Body of pancreas (tissue), 4 donors: ENCODE results near the gene BRPF3. TPM values are rescaled to one million over a fixed set of nuclear protein-coding genes. Genes with fewer than 3 reads are reported as not detected.

ENCODE experiments used
- ATAC-seq: fragments of 150-250 bp; one replicate; pipeline ENCODE4 v1.9.1; 2016
- DNase-seq, 4 donors: peaks; one replicate each; pipeline ENCODE4 v3.0.0-alpha.2; 2019
- H3K27ac ChIP-seq, 4 donors: fragments of 200-600 bp; sonication (generic); 1 replicate in 3 of 4; 2 replicates in 1 of 4; pipeline versions ENCODE4 v1.5.1 to v1.6.1; 2016 to 2019; ENCODE audit warnings: mild to moderate bottlenecking in 1 of 4, mixed read lengths in 1 of 4, moderate library complexity in 1 of 4
- H3K27me3 ChIP-seq, 2 donors: fragments of 200-600 bp; sonication (generic); one replicate each; pipeline ENCODE4 v1.6.0; 2016; ENCODE audit warnings: mild to moderate bottlenecking in 1 of 2
- H3K36me3 ChIP-seq, 2 donors: fragments of 200-600 bp; sonication (generic); replicated peaks in 1 of 2; 2 replicates each; pipeline ENCODE4 v1.5.1; 2016; ENCODE audit warnings: low read depth in 2 of 2; ENCODE audit not compliant: insufficient read depth in 1 of 2
- H3K4me1 ChIP-seq: fragments of 200-600 bp; sonication (generic); one replicate; pipeline ENCODE4 v1.6.0; 2016
- H3K4me3 ChIP-seq, 2 donors: fragments of 200-600 bp; sonication (generic); 1 replicate in 1 of 2; 2 replicates in 1 of 2; pipeline ENCODE4 v1.5.1; 2016 to 2019
- H3K9me3 ChIP-seq, 3 donors: fragments of 200-600 bp; sonication (generic); 1 replicate in 2 of 3; 2 replicates in 1 of 3; pipeline ENCODE4 v1.5.1; 2016
- POLR2A ChIP-seq, 3 donors: fragments of 450-650 bp; IDR thresholded peaks; one replicate each; pipeline ENCODE4 v1.6.1; 2016; ENCODE audit warnings: antibody characterized with exemption in 3 of 3, mild to moderate bottlenecking in 2 of 3
- whole genome bisulfite sequencing, 2 donors: methylation state at CpG; one replicate each; pipeline ENCODE4 v1.1.5; 2017; 5-methylcytosine and 5-hydroxymethylcytosine counted together
- intact Hi-C: fragments of 100-400 bp; cut with DNase I; formaldehyde crosslinking; loops from one replicate; pipeline ENCODE4 v1.15.1; 2023
- total RNA-seq, 2 donors: library from RNA; depleted of rRNA; stranded (reverse); fragments of >200 nt; gene quantifications; one replicate each; pipeline ENCODE4 v1.1.0, GENCODE V29; 2016
- TF ChIP-seq, protein P1 (sequence below), 7 experiments: fragments of 450-650 bp in 4 of 7; fragments of 200-600 bp in 3 of 7; sonication (generic) in 3 of 7; IDR thresholded peaks; one replicate each; pipeline ENCODE4 v1.5.1; 2016 to 2019; ENCODE audit warnings: antibody characterized with exemption in 7 of 7

BRPF3 gene
- total RNA-seq, 2 donors from 2014 or later, result 24.9 to 27.0 TPM

DNA sequence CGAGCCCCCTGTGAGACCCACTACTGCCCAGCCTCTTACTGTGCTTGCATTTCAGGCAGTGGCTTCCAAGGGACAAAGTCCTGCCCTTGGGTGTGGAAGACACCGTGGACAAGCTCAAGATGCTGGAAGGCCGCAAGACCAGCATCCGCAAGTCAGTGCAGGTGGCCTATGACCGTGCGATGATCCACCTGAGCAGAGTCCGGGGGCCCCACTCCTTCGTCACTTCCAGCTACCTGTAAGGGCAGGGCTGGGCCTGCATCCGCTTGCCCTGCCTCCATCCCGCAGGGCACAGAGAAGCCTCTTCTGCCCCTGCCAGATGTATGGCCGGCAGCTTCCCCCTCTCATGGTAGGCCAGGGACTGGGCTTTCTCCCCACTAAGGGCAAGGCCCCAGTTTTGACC, 33.8 kb downstream of the BRPF3 start:
- DNase-seq, result no peak
- WGBS, 2 donors, result 96 to 97% methylated on average over 5 to 11 of the region's 11 CpGs
- Histone ChIP-seq H3K4me3 (no peak overlapping the region), H3K27me3 (no peaks in the 10 kb centered on the region), H3K27ac (no peak overlapping the region), H3K4me1 (no peaks in the 10 kb centered on the region), H3K9me3 (no peaks in the 10 kb centered on the region), H3K36me3 (peaks cover 0 to 24% of the 10 kb centered on the region in 2 donors)
- TF ChIP-seq POLR2A (IDR thresholded peaks at IDR 0.05), result no peak
- TF ChIP-seq, protein P1, sequence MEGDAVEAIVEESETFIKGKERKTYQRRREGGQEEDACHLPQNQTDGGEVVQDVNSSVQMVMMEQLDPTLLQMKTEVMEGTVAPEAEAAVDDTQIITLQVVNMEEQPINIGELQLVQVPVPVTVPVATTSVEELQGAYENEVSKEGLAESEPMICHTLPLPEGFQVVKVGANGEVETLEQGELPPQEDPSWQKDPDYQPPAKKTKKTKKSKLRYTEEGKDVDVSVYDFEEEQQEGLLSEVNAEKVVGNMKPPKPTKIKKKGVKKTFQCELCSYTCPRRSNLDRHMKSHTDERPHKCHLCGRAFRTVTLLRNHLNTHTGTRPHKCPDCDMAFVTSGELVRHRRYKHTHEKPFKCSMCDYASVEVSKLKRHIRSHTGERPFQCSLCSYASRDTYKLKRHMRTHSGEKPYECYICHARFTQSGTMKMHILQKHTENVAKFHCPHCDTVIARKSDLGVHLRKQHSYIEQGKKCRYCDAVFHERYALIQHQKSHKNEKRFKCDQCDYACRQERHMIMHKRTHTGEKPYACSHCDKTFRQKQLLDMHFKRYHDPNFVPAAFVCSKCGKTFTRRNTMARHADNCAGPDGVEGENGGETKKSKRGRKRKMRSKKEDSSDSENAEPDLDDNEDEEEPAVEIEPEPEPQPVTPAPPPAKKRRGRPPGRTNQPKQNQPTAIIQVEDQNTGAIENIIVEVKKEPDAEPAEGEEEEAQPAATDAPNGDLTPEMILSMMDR (IDR thresholded peaks at IDR 0.05), result no peak
- intact Hi-C loops, result no loop called here
- ATAC-seq, result no peak

DNA sequence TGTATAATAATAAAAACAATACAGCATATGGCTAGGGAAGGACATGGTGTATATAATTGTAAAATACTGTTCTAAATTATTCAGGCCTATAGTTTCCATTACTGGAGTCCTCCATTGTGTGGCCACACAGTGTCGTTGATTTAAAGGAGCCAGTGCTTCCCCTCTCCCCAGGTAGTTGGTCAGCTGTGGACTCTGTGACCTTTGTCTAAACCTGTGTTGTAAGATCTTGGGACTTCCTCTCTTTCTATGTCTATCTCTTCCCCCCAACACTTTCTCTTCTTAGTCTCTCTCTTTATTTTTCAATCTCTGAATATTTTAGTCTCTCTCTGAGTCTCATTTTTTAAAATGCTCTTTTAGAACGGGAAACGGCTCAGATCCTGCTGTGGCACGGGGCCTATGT, 35.6 kb downstream of the BRPF3 start:
- Histone ChIP-seq H3K4me1 (no peaks in the 10 kb centered on the region), H3K27ac (no peak overlapping the region), H3K4me3 (no peak overlapping the region), H3K9me3 (no peaks in the 10 kb centered on the region), H3K36me3 (peaks cover 0 to 22% of the 10 kb centered on the region in 2 donors), H3K27me3 (no peaks in the 10 kb centered on the region)
- intact Hi-C loops, result no loop called here
- DNase-seq, result no peak
- TF ChIP-seq POLR2A (IDR thresholded peaks at IDR 0.05), result no peak
- TF ChIP-seq, protein P1 (IDR thresholded peaks at IDR 0.05), result no peak
- no peak for ATAC-seq
- WGBS, 2 donors, result 86 to 88% methylated on average over 4 of the region's 4 CpGs

DNA sequence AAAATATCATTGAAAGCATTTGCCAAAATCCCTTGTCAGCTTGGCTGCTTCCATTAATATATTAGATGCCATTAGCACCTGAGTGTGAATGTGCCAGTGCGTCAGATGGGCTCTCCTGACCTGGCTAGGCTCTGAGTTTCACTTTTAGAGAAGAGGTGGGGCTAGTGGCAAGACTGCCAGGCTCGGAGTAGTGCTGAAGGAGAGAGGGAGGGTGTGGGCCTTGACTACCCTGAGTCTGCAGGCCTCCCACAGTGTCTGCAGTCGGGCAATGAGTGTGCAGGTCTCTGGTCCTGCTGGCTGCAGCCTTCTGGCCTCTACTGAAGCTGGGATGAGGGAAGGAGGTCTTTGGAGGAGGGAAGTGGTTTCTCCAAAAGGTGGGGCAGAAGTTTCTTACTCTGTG, 38.8 kb downstream of the BRPF3 start:
- no peak for DNase-seq

DNA sequence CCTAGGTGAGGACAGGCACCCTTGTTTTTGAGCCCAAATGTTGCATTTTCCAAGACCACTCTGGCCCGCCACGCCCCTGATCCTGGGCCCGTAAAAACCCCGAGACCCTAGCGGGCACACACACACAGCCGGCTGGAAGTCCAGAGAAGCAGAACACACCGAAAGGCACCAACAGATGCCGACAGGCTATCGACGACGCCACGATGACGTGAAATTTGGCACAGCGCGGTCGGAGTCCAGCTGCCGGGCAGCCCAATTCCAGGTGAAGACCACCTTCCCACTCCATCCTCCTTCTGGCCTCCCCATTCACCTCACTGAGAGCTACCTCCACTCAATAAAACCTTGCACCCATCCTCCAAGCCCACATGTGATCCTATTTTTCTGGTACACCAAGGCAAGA, 39.3 kb downstream of the BRPF3 start:
- no peaks in the 10 kb centered on the region for H3K4me1 ChIP-seq
- no peak for ATAC-seq
- H3K4me3 ChIP-seq, result no peak overlapping the region
- DNase-seq, result no peak
- intact Hi-C loops, result no loop called here
- H3K27me3 ChIP-seq, result no peaks in the 10 kb centered on the region
- peaks cover 0 to 10% of the 10 kb centered on the region in 2 donors for H3K36me3 ChIP-seq
- H3K9me3 ChIP-seq, result no peaks in the 10 kb centered on the region
- 92 to 95% methylated on average over 14 to 17 of the region's 17 CpGs for WGBS, 2 donors
- H3K27ac ChIP-seq, result no peak overlapping the region
- TF ChIP-seq, protein P1 (IDR thresholded peaks at IDR 0.05), result no peak
- TF ChIP-seq POLR2A (IDR thresholded peaks at IDR 0.05), result no peak

More for the DNA sequence above, 38.8 kb downstream of the BRPF3 start:
- Histone ChIP-seq H3K36me3 (peaks cover 0 to 15% of the 10 kb centered on the region in 2 donors), H3K4me1 (no peaks in the 10 kb centered on the region), H3K27ac (no peak overlapping the region), H3K9me3 (no peaks in the 10 kb centered on the region), H3K4me3 (no peak overlapping the region), H3K27me3 (no peaks in the 10 kb centered on the region)
- 44 to 63% methylated on average over 3 of the region's 3 CpGs for WGBS, 2 donors
- no peak for ATAC-seq
- TF ChIP-seq, protein P1 (IDR thresholded peaks at IDR 0.05), result no peak
- no peak for TF ChIP-seq POLR2A (IDR thresholded peaks at IDR 0.05)
- intact Hi-C loops, result no loop called here

DNA sequence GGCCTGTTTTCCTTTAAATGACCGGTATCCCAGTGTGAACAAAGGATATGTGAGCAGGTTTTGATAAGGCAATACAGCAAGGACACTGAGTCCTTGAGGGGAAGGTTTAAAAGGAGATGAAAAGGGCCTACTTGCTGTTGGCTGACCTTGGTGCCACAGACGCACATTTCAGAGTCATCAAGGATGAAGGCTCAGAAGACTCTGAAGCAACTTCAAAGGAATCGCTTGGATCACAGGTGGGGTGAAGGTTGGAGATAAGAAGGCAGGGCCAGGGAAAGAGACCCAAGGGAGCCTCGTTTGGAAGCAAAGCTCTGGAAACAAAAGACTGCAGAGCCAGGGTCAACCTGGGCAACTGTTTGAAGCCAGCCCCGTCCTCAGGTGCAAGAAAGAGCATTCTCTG, 43.2 kb downstream of the BRPF3 start:
- intact Hi-C loops, result no loop called here
- TF ChIP-seq, protein P1 (IDR thresholded peaks at IDR 0.05), result no peak
- TF ChIP-seq POLR2A (IDR thresholded peaks at IDR 0.05), result no peak
- H3K27me3 ChIP-seq, result no peaks in the 10 kb centered on the region
- H3K9me3 ChIP-seq, result no peaks in the 10 kb centered on the region
- H3K36me3 ChIP-seq, result no peaks in the 10 kb centered on the region
- ATAC-seq (no peak), DNase-seq (no peak)
- 31 to 39% methylated on average over 5 of the region's 5 CpGs for WGBS, 2 donors
- H3K4me3 ChIP-seq, result no peak overlapping the region
- H3K27ac ChIP-seq, result no peak overlapping the region
- H3K4me1 ChIP-seq, result no peaks in the 10 kb centered on the region
